HFFc6 (cell line): Measurements from ENCODE around the gene METTL17. TPM values are rescaled to one million over a fixed set of nuclear protein-coding genes. Genes with fewer than 3 reads are reported as not detected.

Experiments used
- DNase-seq: peaks from one replicate; pipeline ENCODE4 v3.0.0-alpha.2; 2018
- H3K27ac Mint-ChIP-seq: 2 replicates; pipeline ENCODE4 v1.8.0; 2020; ENCODE audit warnings: mild to moderate bottlenecking, mixed read lengths
- H3K27me3 Mint-ChIP-seq: 2 replicates; pipeline ENCODE4 v1.8.0; 2021; ENCODE audit warnings: mild to moderate bottlenecking, moderate library complexity, mixed read lengths; ENCODE audit not compliant: insufficient read depth
- H3K36me3 Mint-ChIP-seq: 2 replicates; pipeline ENCODE4 v1.8.0; 2021; ENCODE audit warnings: low read depth, mixed read lengths
- H3K4me1 Mint-ChIP-seq: 2 replicates; pipeline ENCODE4 v1.8.0; 2020; ENCODE audit warnings: low read depth, mixed read lengths
- H3K4me3 Mint-ChIP-seq: 2 replicates; pipeline ENCODE4 v1.8.0; 2020; ENCODE audit warnings: mild to moderate bottlenecking, moderate library complexity, mixed read lengths
- H3K9me3 Mint-ChIP-seq: 2 replicates; pipeline ENCODE4 v1.8.0; 2020; ENCODE audit warnings: mild to moderate bottlenecking, mixed read lengths
- total RNA-seq, 6 experiments: library from RNA; stranded (reverse); fragmentation: NEBNext Ultra II Directional; extraction: Animal tissue kit (Norgen Biotek cat#: 25700); gene quantifications; 2 replicates in 1 of 6; 3 replicates in 5 of 6; pipeline ENCODE4 v1.2.3, GENCODE V29; 2021
- TF ChIP-seq, protein P1 (sequence below): fragments of 200-600 bp; sonication (generic); IDR thresholded peaks from 2 replicates; pipeline ENCODE4 v1.5.0; 2021; ENCODE audit warnings: antibody characterized with exemption, mild to moderate bottlenecking

METTL17 gene
- total RNA-seq, 6 experiments from 2014 or later, result 29.3 to 34.0 (median 32.7) TPM

- peaks cover 2% of the 10 kb centered on the region; the same call in 1 of the 2 replicates for H3K27me3 Mint-ChIP-seq
- H3K27ac Mint-ChIP-seq, result peak overlapping the region; percentile 42
- H3K4me1 Mint-ChIP-seq, result peaks cover 53% of the 10 kb centered on the region
- DNase-seq, result no peak
- H3K36me3 Mint-ChIP-seq, result peaks cover 12% of the 10 kb centered on the region
- H3K9me3 Mint-ChIP-seq, result no peaks in the 10 kb centered on the region
- TF ChIP-seq, protein P1, sequence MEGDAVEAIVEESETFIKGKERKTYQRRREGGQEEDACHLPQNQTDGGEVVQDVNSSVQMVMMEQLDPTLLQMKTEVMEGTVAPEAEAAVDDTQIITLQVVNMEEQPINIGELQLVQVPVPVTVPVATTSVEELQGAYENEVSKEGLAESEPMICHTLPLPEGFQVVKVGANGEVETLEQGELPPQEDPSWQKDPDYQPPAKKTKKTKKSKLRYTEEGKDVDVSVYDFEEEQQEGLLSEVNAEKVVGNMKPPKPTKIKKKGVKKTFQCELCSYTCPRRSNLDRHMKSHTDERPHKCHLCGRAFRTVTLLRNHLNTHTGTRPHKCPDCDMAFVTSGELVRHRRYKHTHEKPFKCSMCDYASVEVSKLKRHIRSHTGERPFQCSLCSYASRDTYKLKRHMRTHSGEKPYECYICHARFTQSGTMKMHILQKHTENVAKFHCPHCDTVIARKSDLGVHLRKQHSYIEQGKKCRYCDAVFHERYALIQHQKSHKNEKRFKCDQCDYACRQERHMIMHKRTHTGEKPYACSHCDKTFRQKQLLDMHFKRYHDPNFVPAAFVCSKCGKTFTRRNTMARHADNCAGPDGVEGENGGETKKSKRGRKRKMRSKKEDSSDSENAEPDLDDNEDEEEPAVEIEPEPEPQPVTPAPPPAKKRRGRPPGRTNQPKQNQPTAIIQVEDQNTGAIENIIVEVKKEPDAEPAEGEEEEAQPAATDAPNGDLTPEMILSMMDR, result no peak
- H3K4me3 Mint-ChIP-seq, result peak overlapping the region; percentile 86
Measured at GRCh38 chr14:20988717-20989470, 886 bp upstream of the METTL17 start.

DNA sequence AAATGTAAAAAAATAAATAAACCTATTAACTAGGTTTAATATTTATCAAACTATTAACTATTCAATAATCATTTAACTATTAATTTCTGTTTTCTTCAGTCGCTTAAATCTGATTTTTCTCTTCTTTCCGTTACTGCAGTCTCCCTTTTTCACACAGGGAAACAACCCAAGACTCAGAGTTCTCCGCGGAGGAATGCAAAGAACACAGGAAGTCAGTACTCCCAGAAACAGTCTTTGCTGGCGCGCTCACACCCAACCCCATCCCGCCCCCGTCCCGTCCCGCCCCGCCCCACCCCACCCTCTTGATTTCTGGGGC lies 351 bp upstream of the METTL17 start:
- peaks cover 16% of the 10 kb centered on the region for H3K36me3 Mint-ChIP-seq
- no peak for DNase-seq
- H3K27ac Mint-ChIP-seq, result peak overlapping the region; percentile 48
- H3K27me3 Mint-ChIP-seq, result peaks cover 2% of the 10 kb centered on the region; the same call in 1 of the 2 replicates
- TF ChIP-seq, protein P1, result no peak
- H3K9me3 Mint-ChIP-seq, result no peaks in the 10 kb centered on the region
- H3K4me1 Mint-ChIP-seq, result peaks cover 53% of the 10 kb centered on the region
- H3K4me3 Mint-ChIP-seq, result peak overlapping the region; percentile 86

- Mint-ChIP-seq H3K4me1 (peaks cover 27% of the 10 kb centered on the region), H3K27ac (no peak overlapping the region), H3K27me3 (no peaks in the 10 kb centered on the region), H3K9me3 (no peaks in the 10 kb centered on the region), H3K4me3 (no peak overlapping the region), H3K36me3 (peaks cover 32% of the 10 kb centered on the region)
- DNase-seq, result no peak
- TF ChIP-seq, protein P1, result no peak
Measured at GRCh38 chr14:20996521-20996920, 6.7 kb downstream of the METTL17 start.

- no peak for DNase-seq
- Mint-ChIP-seq H3K4me1 (peaks cover 22% of the 10 kb centered on the region), H3K27me3 (no peaks in the 10 kb centered on the region), H3K4me3 (no peak overlapping the region), H3K27ac (no peak overlapping the region), H3K36me3 (peaks cover 28% of the 10 kb centered on the region), H3K9me3 (no peaks in the 10 kb centered on the region)
- TF ChIP-seq, protein P1, result no peak
Measured at GRCh38 chr14:20997115-20997514, 7.3 kb downstream of the METTL17 start.

DNA sequence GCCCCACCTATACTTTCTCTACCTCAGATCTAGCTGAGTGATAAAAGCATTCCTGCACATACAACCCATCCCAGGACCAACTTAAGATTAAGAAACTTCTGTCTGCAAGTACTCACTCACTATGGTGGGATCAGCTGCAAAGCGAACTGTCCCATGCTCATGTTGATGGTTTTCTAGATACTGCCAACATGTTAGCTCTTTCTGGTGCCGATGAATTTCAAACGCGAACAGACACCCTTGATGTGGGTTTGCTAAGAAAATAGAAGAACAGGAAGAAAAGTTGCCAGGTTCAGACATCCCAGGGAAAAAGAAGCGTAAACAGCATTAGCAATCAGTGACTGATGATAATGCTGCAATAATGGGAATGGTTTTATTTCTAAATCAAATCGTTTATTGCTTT lies 7.8 kb downstream of the METTL17 start:
- Mint-ChIP-seq H3K9me3 (no peaks in the 10 kb centered on the region), H3K36me3 (peaks cover 27% of the 10 kb centered on the region), H3K4me3 (no peak overlapping the region), H3K27me3 (no peaks in the 10 kb centered on the region), H3K27ac (no peak overlapping the region), H3K4me1 (peaks cover 21% of the 10 kb centered on the region)
- TF ChIP-seq, protein P1, result no peak
- DNase-seq, result no peak
